ENCODE data around the gene SIL1.

Gene SIL1

DNA sequence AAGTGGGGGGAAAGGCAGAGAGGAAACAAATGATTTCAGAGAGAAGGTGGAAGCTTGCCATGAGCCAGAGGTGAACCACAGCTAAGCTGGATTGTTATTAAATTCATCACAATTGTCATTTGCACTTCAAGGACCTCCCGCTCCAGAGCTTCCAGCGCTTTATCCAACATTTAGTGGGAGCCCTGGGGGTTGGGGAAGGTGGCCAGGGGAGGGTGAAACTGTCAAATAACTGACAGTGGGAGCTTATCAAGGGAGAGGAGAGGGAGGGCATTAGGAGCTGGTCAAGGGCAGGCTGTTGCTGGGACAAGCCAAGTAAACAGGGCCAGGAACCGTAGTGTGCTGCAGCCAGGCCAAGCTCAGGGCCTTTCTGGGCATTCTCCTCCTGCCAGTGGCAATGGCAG, 71.5 kb downstream of the SIL1 start:
- TF ChIP-seq, protein P1, sequence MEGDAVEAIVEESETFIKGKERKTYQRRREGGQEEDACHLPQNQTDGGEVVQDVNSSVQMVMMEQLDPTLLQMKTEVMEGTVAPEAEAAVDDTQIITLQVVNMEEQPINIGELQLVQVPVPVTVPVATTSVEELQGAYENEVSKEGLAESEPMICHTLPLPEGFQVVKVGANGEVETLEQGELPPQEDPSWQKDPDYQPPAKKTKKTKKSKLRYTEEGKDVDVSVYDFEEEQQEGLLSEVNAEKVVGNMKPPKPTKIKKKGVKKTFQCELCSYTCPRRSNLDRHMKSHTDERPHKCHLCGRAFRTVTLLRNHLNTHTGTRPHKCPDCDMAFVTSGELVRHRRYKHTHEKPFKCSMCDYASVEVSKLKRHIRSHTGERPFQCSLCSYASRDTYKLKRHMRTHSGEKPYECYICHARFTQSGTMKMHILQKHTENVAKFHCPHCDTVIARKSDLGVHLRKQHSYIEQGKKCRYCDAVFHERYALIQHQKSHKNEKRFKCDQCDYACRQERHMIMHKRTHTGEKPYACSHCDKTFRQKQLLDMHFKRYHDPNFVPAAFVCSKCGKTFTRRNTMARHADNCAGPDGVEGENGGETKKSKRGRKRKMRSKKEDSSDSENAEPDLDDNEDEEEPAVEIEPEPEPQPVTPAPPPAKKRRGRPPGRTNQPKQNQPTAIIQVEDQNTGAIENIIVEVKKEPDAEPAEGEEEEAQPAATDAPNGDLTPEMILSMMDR (conservative IDR thresholded peaks at IDR 0.05): no peak
- no peak overlapping the region for H3K27ac ChIP-seq

DNA sequence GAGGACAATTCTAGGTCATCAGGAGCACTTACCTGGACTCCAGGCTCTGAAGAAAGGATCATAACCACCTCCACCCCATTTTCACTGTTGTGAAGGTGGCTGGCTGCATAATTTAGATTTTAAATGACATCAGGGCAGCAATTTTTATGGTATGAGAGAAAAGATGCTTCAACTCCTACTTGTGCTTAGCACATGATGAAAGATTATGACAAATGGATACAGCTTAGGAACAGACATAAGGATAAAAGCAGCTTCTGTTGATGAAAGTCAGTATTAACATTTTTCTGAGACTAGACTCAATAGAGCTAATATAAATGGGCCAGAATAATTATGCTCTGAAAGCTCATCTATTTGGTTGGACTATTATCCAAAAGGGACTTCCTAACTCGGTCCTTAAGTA, 72.2 kb downstream of the SIL1 start:
- TF ChIP-seq, protein P1 (conservative IDR thresholded peaks at IDR 0.05): no peak
- H3K27ac ChIP-seq: no peak overlapping the region

DNA sequence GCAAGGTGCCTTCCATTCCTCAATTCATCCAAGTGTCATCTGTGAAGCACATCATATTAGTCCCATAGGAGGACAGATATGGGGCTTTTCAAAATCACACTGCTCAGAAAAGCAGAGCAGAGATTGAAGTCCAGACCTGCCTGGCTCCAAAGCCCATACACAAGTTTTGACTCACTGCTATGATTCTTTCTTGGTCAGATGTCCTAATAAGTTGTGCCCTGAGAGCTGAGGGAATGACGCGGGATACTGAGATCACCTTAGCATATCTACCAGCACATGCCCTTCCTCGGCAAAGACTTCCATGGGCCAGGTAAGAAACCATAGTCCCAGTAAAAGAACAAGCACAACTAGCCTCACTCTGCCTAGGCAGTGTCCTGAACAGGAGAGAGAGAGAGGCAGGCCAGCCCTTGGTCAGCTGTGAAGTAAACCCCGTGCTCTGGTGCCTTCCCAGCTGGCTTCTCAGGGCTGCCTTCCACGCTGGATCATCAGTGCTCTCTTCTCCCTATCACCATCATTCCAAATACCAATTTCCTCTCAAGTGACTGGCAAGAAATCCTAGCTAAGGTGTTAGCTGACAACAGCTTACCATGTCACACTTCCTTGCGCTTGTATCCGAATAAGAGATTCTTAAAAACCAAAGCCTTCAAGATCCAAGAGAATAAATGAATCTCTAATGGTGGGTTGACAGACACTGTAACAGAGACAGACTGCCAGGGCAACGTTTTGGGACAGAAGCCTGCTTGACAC, 73.2 kb downstream of the SIL1 start:
- TF ChIP-seq, protein P1 (conservative IDR thresholded peaks at IDR 0.05): no peak
- H3K27ac ChIP-seq: no peak overlapping the region

DNA sequence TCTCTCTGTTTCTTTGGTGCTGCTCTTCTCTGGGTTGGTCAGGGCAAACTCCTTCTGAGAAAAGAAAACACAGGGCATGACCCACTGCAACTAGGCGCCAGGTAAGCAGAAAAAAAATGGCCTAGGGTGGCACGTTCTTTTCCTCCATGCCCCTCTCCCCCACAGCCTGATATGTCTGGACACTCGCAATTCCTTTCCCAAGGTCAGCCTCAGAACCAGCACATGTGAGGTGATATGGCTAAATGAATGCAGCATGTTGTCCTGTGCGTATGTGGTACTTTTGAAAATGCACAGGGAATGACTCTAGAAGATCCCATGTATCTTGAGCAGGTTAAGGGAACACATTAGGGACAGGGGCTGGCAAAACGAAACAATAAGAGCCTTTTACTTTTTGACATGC, 77.0 kb downstream of the SIL1 start:
- H3K27ac ChIP-seq: no peak overlapping the region
- TF ChIP-seq, protein P1 (conservative IDR thresholded peaks at IDR 0.05): no peak

DNA sequence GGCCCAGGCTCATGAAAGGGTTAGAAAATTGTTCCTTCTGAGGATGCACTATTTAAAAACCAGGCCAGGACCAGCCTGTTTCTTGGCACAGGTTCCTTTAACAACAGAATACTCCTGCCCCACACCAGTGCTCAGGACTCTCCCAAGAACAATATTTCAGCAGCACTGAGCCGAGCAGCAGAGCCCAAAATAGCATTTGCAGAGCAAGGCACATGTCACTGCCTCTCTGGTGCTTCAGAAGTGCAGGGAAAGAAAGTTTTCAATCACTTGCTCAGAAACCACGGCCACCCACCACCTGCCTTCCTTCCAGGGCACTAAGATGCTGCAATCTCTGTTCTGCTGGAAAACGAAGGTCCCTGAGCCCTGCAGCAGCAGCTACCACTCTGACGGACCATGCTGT, 77.6 kb downstream of the SIL1 start:
- TF ChIP-seq, protein P1 (conservative IDR thresholded peaks at IDR 0.05): no peak
- no peak overlapping the region for H3K27ac ChIP-seq

DNA sequence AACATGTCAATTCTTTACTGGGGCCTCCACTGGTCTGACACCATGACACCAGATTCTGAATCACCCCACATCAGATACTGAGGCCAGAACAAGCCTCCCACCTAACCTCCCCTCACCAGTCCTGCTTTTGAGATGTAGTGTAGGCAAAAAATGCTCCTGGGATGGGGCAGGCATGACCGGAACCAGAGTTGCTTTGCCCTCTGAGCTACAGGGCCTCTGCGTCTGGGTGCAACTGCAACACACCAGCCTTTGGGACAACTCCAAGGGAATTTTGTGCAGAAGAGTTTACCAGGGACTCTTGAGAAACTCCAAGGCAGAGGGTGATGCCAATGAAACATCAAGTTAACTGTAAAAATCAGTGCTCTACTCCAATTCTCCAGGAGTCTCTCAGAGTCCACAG, 79.4 kb downstream of the SIL1 start:
- H3K27ac ChIP-seq: no peak overlapping the region
- TF ChIP-seq, protein P1 (conservative IDR thresholded peaks at IDR 0.05): no peak

DNA sequence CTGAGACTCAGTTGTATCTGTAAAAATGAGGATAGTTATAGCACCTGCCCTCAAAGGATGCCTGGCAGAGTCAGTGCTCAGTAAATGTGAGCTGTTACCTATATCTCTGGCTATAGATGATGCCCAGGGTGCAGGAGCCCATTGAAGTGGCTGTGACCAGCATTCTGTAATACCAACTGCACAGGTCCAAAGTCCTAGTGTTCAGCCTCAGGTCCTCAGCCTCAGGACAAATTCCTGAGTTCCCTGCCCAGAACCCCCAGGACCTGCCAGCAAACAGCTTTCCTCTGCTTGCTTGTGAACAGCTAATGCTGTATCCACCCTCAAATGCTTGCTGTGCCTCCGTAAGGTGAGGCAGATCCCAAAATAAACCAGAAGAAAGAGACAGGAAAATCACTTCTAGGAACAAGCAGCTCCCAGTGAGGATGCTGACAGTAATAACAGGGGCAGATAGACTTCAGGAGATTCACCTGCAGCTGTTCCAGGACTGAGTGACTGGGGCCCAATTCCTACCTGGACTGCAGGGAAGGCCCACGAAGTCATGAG, 80.8 kb downstream of the SIL1 start:
- TF ChIP-seq, protein P1 (conservative IDR thresholded peaks at IDR 0.05): no peak
- H3K27ac ChIP-seq: no peak overlapping the region

Measured in VCaP (cell line).